ENCODE measurements around the gene DGAT2. TPM values are rescaled to one million over a fixed set of nuclear protein-coding genes. Genes with fewer than 3 reads are reported as not detected.

The DGAT2 gene
- total RNA-seq, 1 donor from 2014 or later, result 26.0 TPM

DNA sequence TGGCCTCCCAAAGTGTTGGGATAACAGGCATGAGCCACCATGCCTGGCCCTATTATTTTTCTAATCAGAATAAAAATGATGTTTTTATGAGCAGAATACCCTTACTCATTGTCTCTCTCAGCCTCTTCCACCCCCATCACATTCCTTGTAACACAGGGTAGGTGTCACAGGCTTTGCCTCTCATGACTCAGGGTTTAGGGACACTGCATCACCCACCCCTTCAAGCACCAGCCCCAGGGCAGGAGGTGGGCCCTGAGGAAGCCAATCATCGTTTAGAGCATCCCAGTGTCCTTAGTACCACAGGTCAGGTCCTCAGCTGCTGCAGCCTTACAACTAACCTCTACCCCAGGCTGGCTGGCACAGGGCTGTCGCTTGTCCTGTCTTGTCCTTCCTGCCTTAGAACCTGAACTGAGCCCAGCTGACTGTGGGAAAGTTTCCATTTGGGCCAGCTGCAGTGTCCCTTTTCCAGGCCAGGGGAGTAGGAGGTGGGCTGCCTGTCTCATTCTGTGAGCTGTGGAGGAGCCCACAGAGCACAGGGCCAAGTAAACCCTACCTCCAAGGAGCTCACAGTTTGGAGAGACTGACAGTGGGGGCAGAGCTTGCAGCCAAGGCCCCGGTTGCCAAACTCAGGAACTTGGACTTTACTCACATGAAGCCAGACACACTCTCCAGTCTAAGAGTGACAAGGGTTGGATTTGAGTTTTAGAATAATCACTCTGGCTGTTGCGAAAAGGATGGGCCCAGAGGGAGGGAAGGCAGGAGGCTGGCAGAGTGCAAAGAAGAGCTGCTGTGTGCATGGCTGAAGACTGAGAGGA, 26.9 kb downstream of the DGAT2 start:
- Histone ChIP-seq H3K27me3 (no peaks in the 10 kb centered on the region), H3K4me1 (no peaks in the 10 kb centered on the region), H3K9me3 (no peaks in the 10 kb centered on the region), H3K4me3 (no peak overlapping the region), H3K27ac (no peak overlapping the region), H3K36me3 (no peaks in the 10 kb centered on the region)
- intact Hi-C loops (cut with DNase I), result no loop called here
- TF ChIP-seq, protein P1, sequence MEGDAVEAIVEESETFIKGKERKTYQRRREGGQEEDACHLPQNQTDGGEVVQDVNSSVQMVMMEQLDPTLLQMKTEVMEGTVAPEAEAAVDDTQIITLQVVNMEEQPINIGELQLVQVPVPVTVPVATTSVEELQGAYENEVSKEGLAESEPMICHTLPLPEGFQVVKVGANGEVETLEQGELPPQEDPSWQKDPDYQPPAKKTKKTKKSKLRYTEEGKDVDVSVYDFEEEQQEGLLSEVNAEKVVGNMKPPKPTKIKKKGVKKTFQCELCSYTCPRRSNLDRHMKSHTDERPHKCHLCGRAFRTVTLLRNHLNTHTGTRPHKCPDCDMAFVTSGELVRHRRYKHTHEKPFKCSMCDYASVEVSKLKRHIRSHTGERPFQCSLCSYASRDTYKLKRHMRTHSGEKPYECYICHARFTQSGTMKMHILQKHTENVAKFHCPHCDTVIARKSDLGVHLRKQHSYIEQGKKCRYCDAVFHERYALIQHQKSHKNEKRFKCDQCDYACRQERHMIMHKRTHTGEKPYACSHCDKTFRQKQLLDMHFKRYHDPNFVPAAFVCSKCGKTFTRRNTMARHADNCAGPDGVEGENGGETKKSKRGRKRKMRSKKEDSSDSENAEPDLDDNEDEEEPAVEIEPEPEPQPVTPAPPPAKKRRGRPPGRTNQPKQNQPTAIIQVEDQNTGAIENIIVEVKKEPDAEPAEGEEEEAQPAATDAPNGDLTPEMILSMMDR (IDR thresholded peaks at IDR 0.05), result no peak
- TF ChIP-seq POLR2A (IDR thresholded peaks at IDR 0.05), result no peak
- TF ChIP-seq POLR2AphosphoS5 (IDR thresholded peaks at IDR 0.05; ENCODE audit: insufficient read depth in 1 of 2, low read depth in 1 of 2), result no peak
- DNase-seq (ENCODE audit: extremely low spot score in 2 of 2), result no peak

DNA sequence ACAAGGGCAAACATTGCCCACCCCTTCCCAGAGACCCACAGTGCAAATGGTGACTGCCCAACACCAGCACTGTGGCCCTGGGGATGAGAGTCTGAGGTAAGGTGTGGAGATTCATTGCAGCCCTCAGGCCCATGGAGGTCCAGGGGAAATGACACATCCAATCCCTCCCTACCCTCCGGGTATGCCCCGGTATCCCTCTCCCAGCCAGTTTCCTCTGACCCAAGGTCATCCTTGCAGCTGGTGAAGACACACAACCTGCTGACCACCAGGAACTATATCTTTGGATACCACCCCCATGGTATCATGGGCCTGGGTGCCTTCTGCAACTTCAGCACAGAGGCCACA, 27.5 kb downstream of the DGAT2 start:
- no peaks in the 10 kb centered on the region for H3K36me3 ChIP-seq
- no peak for DNase-seq (ENCODE audit: extremely low spot score in 2 of 2)
- peaks cover 3% of the 10 kb centered on the region for H3K4me1 ChIP-seq
- TF ChIP-seq POLR2AphosphoS5 (IDR thresholded peaks at IDR 0.05; ENCODE audit: insufficient read depth in 1 of 2, low read depth in 1 of 2) (no peak), POLR2A (IDR thresholded peaks at IDR 0.05) (no peak)
- TF ChIP-seq, protein P1 (IDR thresholded peaks at IDR 0.05), result no peak
- no peaks in the 10 kb centered on the region for H3K27me3 ChIP-seq
- no peaks in the 10 kb centered on the region for H3K9me3 ChIP-seq
- intact Hi-C loops (cut with DNase I), result no loop called here
- H3K4me3 ChIP-seq, result no peak overlapping the region
- H3K27ac ChIP-seq, result no peak overlapping the region

DNA sequence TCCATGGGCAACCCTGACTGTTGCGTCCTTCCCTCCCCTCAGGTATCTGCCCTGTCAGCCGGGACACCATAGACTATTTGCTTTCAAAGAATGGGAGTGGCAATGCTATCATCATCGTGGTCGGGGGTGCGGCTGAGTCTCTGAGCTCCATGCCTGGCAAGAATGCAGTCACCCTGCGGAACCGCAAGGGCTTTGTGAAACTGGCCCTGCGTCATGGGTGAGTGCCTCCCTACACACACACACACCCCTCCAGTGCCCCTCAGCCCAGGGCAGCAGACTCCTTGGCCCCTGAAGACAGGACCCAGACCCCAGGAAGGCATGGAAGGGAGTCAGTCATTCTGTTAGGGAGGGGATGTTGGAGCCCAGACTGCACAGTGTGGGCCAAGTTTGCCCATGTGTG, 28.5 kb downstream of the DGAT2 start:
- Histone ChIP-seq H3K9me3 (no peaks in the 10 kb centered on the region), H3K27me3 (no peaks in the 10 kb centered on the region), H3K4me1 (peaks cover 8% of the 10 kb centered on the region), H3K4me3 (no peak overlapping the region), H3K36me3 (no peaks in the 10 kb centered on the region), H3K27ac (no peak overlapping the region)
- DNase-seq (ENCODE audit: extremely low spot score in 2 of 2), result no peak
- intact Hi-C loops (cut with DNase I), result no loop called here
- no peak for TF ChIP-seq POLR2AphosphoS5 (IDR thresholded peaks at IDR 0.05; ENCODE audit: insufficient read depth in 1 of 2, low read depth in 1 of 2)
- TF ChIP-seq, protein P1 (IDR thresholded peaks at IDR 0.05), result no peak
- TF ChIP-seq POLR2A (IDR thresholded peaks at IDR 0.05), result no peak

DNA sequence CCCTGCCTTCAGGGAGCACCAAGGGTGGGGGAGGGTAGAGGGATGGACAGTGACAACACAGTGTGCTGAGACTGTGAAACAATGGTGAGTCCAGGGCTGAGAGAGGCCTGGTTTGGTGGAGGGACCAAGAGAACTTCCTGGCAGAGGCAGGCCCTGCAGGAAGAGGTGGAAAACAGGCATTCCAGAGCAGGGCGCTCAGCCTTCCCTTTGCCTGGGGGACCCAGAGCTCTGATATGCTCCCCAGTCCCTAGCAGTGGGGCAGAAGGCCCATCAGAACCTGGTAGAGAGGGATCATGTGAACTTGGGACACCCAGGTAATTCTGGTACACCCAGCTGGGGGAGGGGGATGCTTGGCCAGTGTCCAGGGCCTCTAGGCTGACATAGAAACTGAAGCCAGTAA, 29.2 kb downstream of the DGAT2 start:
- TF ChIP-seq POLR2A (IDR thresholded peaks at IDR 0.05) (no peak), POLR2AphosphoS5 (IDR thresholded peaks at IDR 0.05; ENCODE audit: insufficient read depth in 1 of 2, low read depth in 1 of 2) (no peak)
- TF ChIP-seq, protein P1 (IDR thresholded peaks at IDR 0.05), result no peak
- intact Hi-C loops (cut with DNase I), result no loop called here
- no peaks in the 10 kb centered on the region for H3K36me3 ChIP-seq
- no peak for DNase-seq (ENCODE audit: extremely low spot score in 2 of 2)
- H3K4me3 ChIP-seq, result no peak overlapping the region
- H3K27ac ChIP-seq, result no peak overlapping the region
- H3K4me1 ChIP-seq, result peaks cover 8% of the 10 kb centered on the region
- no peaks in the 10 kb centered on the region for H3K27me3 ChIP-seq
- H3K9me3 ChIP-seq, result no peaks in the 10 kb centered on the region

DNA sequence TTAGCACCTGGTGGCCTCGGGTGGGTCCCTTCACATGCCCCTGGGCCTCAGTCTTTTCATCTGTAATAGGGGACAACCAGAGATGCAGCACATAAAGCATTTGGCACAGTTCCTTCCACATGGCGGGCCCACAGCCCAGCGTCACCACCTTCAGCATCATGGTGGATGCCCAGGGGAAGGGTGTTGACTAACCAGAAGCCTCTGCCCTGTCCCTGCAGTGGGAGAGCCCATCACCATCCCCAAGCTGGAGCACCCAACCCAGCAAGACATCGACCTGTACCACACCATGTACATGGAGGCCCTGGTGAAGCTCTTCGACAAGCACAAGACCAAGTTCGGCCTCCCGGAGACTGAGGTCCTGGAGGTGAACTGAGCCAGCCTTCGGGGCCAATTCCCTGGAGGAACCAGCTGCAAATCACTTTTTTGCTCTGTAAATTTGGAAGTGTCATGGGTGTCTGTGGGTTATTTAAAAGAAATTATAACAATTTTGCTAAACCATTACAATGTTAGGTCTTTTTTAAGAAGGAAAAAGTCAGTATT, 31.6 kb downstream of the DGAT2 start:
- H3K27ac ChIP-seq, result no peak overlapping the region

More for the DNA sequence above, 31.6 kb downstream of the DGAT2 start:
- Histone ChIP-seq H3K4me1 (peaks cover 8% of the 10 kb centered on the region), H3K27me3 (no peaks in the 10 kb centered on the region), H3K36me3 (no peaks in the 10 kb centered on the region), H3K4me3 (no peak overlapping the region), H3K9me3 (no peaks in the 10 kb centered on the region)
- DNase-seq (ENCODE audit: extremely low spot score in 2 of 2), result no peak
- TF ChIP-seq, protein P1 (IDR thresholded peaks at IDR 0.05), result no peak
- no peak for TF ChIP-seq POLR2AphosphoS5 (IDR thresholded peaks at IDR 0.05; ENCODE audit: insufficient read depth in 1 of 2, low read depth in 1 of 2)
- TF ChIP-seq POLR2A (IDR thresholded peaks at IDR 0.05), result no peak
- intact Hi-C loops (cut with DNase I), result loop anchor here (2.0 kb wide), 1 partner anchor 65 kb away; no protein-coding TSS in a partner anchor

All from vagina (tissue), 2 donors.